ENCODE measurements around the gene TTLL7.
"Not testable (repeated sequence)": the region's sequence is repeated elsewhere in the genome, so short reads cannot be mapped to it uniquely, and the experiment has no call there.

DNA sequence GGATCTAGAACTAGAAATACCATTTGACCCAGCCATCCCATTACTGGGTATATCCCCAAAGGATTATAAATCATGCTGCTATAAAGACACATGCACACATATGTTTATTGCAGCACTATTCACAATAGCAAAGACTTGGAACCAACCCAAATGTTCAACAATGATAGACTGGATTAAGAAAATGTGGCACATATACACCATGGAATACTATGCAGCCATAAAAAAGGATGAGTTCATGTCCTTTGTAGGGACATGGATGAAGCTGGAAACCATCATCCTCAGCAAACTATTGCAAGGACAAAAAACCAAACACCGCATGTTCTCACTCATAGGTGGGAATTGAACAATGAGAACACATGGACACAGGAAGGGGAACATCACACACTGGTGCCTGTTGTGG is 82.8 kb downstream of the TTLL7 start:
- TF ChIP-seq, protein P1, sequence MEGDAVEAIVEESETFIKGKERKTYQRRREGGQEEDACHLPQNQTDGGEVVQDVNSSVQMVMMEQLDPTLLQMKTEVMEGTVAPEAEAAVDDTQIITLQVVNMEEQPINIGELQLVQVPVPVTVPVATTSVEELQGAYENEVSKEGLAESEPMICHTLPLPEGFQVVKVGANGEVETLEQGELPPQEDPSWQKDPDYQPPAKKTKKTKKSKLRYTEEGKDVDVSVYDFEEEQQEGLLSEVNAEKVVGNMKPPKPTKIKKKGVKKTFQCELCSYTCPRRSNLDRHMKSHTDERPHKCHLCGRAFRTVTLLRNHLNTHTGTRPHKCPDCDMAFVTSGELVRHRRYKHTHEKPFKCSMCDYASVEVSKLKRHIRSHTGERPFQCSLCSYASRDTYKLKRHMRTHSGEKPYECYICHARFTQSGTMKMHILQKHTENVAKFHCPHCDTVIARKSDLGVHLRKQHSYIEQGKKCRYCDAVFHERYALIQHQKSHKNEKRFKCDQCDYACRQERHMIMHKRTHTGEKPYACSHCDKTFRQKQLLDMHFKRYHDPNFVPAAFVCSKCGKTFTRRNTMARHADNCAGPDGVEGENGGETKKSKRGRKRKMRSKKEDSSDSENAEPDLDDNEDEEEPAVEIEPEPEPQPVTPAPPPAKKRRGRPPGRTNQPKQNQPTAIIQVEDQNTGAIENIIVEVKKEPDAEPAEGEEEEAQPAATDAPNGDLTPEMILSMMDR (IDR thresholded peaks at IDR 0.05) = not testable (repeated sequence)
- TF ChIP-seq POLR2A (IDR thresholded peaks at IDR 0.05) = not testable (repeated sequence)
